Measurements from ENCODE around the gene CFDP1. TPM values are rescaled to one million over a fixed set of nuclear protein-coding genes. Genes with fewer than 3 reads are reported as not detected.

CFDP1 gene
- total and polyA plus RNA-seq, 2 donors (not counting 1 experiment from before 2014, with no cell fraction given), result 47.9 to 80.0 TPM

DNA sequence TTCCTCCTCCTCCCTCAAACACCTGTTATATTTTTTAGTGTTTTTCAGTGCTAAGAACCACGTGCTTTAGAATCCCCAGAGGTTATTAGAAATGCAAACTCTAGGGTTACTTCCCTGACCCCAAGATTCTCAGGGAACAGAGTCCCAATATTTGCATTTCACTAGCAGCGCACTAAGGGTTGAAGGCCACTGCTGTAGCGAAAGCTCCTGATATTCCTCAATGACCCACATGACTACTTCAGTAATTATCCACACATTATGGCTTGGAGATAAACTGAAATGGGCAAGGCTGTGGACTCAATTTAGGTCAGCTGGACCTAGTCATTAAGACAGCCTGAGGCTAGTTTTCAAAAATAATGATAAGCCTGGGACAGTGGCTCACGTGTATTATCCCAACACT lies 103.4 kb downstream of the CFDP1 start:
- H2AFZ ChIP-seq (ENCODE audit: low read length), result no peak overlapping the region
- H3K27me3 ChIP-seq (ENCODE audit: control insufficient read depth, insufficient read depth, low read length), result no peaks in the 10 kb centered on the region
- no peaks in the 10 kb centered on the region for H3K4me1 ChIP-seq (ENCODE audit: control insufficient read depth, extremely low read depth, insufficient read depth, low read length)
- DNase-seq (ENCODE audit: low read depth in 2 of 2), result no peak
- H3K9me3 ChIP-seq (ENCODE audit: control insufficient read depth, insufficient read depth, low read depth, low read length), result no peaks in the 10 kb centered on the region
- no peak overlapping the region for H3K4me3 ChIP-seq (replicated peaks in 1 of 4; ENCODE audit: control extremely low read depth in 1 of 4, insufficient read depth in 1 of 4, low read depth in 3 of 4, low read length in 4 of 4)
- H3K36me3 ChIP-seq (ENCODE audit: control insufficient read depth, insufficient read depth, low read length), result no peaks in the 10 kb centered on the region
- H3K4me2 ChIP-seq (ENCODE audit: extremely low read depth, insufficient read depth, low read length), result no peak overlapping the region
- H3K79me2 ChIP-seq (ENCODE audit: control insufficient read depth, insufficient read depth, low read length), result no peaks in the 10 kb centered on the region
- no peak overlapping the region for H3K27ac ChIP-seq (ENCODE audit: insufficient read depth, low read length)
- no peaks in the 10 kb centered on the region for H4K20me1 ChIP-seq (ENCODE audit: control insufficient read depth, extremely low read depth, insufficient read depth, low read length)
- no peak overlapping the region for H3K9ac ChIP-seq (ENCODE audit: insufficient read depth, low read length)
- TF ChIP-seq EZH2 (IDR thresholded peaks at IDR 0.05; ENCODE audit: low read length, missing control alignments), result no peak
- TF ChIP-seq, protein P1, sequence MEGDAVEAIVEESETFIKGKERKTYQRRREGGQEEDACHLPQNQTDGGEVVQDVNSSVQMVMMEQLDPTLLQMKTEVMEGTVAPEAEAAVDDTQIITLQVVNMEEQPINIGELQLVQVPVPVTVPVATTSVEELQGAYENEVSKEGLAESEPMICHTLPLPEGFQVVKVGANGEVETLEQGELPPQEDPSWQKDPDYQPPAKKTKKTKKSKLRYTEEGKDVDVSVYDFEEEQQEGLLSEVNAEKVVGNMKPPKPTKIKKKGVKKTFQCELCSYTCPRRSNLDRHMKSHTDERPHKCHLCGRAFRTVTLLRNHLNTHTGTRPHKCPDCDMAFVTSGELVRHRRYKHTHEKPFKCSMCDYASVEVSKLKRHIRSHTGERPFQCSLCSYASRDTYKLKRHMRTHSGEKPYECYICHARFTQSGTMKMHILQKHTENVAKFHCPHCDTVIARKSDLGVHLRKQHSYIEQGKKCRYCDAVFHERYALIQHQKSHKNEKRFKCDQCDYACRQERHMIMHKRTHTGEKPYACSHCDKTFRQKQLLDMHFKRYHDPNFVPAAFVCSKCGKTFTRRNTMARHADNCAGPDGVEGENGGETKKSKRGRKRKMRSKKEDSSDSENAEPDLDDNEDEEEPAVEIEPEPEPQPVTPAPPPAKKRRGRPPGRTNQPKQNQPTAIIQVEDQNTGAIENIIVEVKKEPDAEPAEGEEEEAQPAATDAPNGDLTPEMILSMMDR (conservative IDR thresholded peaks at IDR 0.05 in 1 of 2, IDR thresholded peaks at IDR 0.05 in 1 of 2; ENCODE audit: low read depth in 1 of 2, low read length in 2 of 2), result no peak

DNA sequence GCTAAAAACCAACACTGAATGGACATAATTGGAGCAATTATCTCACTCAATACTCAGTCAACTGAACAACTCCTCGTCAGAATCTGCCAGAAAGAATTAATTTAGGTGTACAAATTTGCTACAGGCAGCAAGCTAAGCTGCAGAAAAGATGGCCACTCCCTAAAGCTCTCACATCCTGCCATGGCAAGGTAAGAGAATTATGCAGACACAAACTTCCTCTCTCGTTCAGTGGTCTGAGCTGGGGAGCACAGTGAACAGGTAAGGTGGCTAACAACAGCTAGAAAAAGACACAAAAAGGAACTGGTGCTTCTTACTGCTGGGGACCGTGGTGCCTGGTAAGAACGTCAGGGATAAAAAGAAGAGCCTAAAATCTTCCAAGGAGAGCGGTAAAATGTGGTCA lies 107.0 kb downstream of the CFDP1 start:
- DNase-seq (ENCODE audit: low read depth in 2 of 2), result no peak

DNA sequence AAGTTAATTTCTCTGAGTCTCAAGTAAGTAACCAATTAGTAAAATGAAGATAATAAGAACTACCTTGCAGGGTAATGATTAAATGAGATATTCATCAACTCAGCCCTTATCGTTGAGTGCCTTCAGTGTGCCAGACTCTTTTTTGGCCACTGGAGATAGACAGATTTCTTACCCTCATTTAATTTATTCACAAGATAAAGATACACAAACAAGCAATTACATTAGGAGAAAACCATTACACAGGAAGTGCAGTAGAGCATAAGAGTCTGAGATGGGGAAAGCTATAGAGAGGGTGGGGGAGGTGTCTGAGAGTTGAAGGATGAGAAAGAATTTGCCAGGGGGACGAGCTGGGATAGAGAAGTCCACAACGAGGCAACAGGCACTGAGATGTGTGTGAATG lies 109.4 kb downstream of the CFDP1 start:
- no peaks in the 10 kb centered on the region for H3K79me2 ChIP-seq (ENCODE audit: control insufficient read depth, insufficient read depth, low read length)
- H3K4me2 ChIP-seq (ENCODE audit: extremely low read depth, insufficient read depth, low read length), result no peak overlapping the region
- no peaks in the 10 kb centered on the region for H4K20me1 ChIP-seq (ENCODE audit: control insufficient read depth, extremely low read depth, insufficient read depth, low read length)
- no peak for DNase-seq (ENCODE audit: low read depth in 2 of 2)
- H3K27me3 ChIP-seq (ENCODE audit: control insufficient read depth, insufficient read depth, low read length), result no peaks in the 10 kb centered on the region
- H2AFZ ChIP-seq (ENCODE audit: low read length), result no peak overlapping the region
- no peaks in the 10 kb centered on the region for H3K9me3 ChIP-seq (ENCODE audit: control insufficient read depth, insufficient read depth, low read depth, low read length)
- no peak overlapping the region for H3K9ac ChIP-seq (ENCODE audit: insufficient read depth, low read length)
- no peak overlapping the region for H3K4me3 ChIP-seq (replicated peaks in 1 of 4; ENCODE audit: control extremely low read depth in 1 of 4, insufficient read depth in 1 of 4, low read depth in 3 of 4, low read length in 4 of 4)
- H3K4me1 ChIP-seq (ENCODE audit: control insufficient read depth, extremely low read depth, insufficient read depth, low read length), result peaks cover 25% of the 10 kb centered on the region
- no peak overlapping the region for H3K27ac ChIP-seq (ENCODE audit: insufficient read depth, low read length)
- H3K36me3 ChIP-seq (ENCODE audit: control insufficient read depth, insufficient read depth, low read length), result no peaks in the 10 kb centered on the region
- TF ChIP-seq, protein P1 (conservative IDR thresholded peaks at IDR 0.05 in 1 of 2, IDR thresholded peaks at IDR 0.05 in 1 of 2; ENCODE audit: low read depth in 1 of 2, low read length in 2 of 2), result no peak
- TF ChIP-seq EZH2 (IDR thresholded peaks at IDR 0.05; ENCODE audit: low read length, missing control alignments), result no peak

More for the DNA sequence above, 107.0 kb downstream of the CFDP1 start:
- Histone ChIP-seq H3K4me1 (ENCODE audit: control insufficient read depth, extremely low read depth, insufficient read depth, low read length) (peaks cover 7% of the 10 kb centered on the region), H3K4me3 (replicated peaks in 1 of 4; ENCODE audit: control extremely low read depth in 1 of 4, insufficient read depth in 1 of 4, low read depth in 3 of 4, low read length in 4 of 4) (no peak overlapping the region), H3K79me2 (ENCODE audit: control insufficient read depth, insufficient read depth, low read length) (no peaks in the 10 kb centered on the region), H3K4me2 (ENCODE audit: extremely low read depth, insufficient read depth, low read length) (no peak overlapping the region), H3K36me3 (ENCODE audit: control insufficient read depth, insufficient read depth, low read length) (no peaks in the 10 kb centered on the region), H3K27me3 (ENCODE audit: control insufficient read depth, insufficient read depth, low read length) (no peaks in the 10 kb centered on the region), H3K27ac (ENCODE audit: insufficient read depth, low read length) (no peak overlapping the region), H3K9ac (ENCODE audit: insufficient read depth, low read length) (no peak overlapping the region), H3K9me3 (ENCODE audit: control insufficient read depth, insufficient read depth, low read depth, low read length) (no peaks in the 10 kb centered on the region), H4K20me1 (ENCODE audit: control insufficient read depth, extremely low read depth, insufficient read depth, low read length) (no peaks in the 10 kb centered on the region), H2AFZ (ENCODE audit: low read length) (no peak overlapping the region)
- TF ChIP-seq, protein P1 (conservative IDR thresholded peaks at IDR 0.05 in 1 of 2, IDR thresholded peaks at IDR 0.05 in 1 of 2; ENCODE audit: low read depth in 1 of 2, low read length in 2 of 2), result no peak
- no peak for TF ChIP-seq EZH2 (IDR thresholded peaks at IDR 0.05; ENCODE audit: low read length, missing control alignments)

All from fibroblast of lung (primary cell).